ENCODE data around the gene ZNF554. TPM values are rescaled to one million over a fixed set of nuclear protein-coding genes. Genes with fewer than 3 reads are reported as not detected.

The ZNF554 gene
- total RNA-seq, 2 donors from 2014 or later, result 4.4 to 8.6 TPM

DNA sequence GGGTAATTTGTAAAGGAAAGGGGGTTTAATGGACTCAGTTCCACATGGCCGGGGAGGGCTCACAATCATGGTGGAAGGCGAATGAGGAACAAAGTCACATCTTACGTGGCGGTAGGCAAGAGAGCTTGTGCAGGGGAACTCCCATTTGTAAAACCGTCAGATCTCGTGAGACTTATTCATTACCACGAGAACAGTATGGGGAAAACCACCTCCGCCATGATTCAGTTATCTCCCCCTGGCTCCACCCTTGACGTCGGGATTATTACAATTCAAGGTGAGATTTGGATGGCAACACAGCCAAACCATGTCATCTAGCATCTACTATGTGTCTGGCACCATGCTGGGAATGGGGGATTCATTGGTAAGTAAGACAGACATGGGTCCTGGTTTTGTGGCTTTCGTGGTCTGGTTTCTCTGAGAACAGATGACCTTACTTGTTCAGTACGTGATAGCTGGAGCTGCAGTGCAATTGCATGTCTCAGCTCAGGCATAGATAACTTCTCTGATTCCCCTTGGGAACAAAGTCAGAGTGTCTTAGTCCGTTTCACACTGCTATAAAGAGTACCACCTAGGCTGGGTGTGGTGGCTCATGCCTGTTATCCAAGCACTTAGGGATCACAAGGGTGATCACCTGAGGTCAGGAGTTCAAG lies 8.3 kb downstream of the ZNF554 start:
- intact Hi-C loops (cut with DNase I), result no loop called here
- Histone ChIP-seq H3K4me1 (replicated peaks) (no peaks in the 10 kb centered on the region), H3K27me3 (replicated peaks; ENCODE audit: insufficient read depth) (no peaks in the 10 kb centered on the region), H3K36me3 (peaks cover 2 to 5% of the 10 kb centered on the region in 2 donors), H3K4me3 (no peak overlapping the region), H3K27ac (no peak overlapping the region), H3K9me3 (no peaks in the 10 kb centered on the region)
- WGBS, result 95% methylated on average over 13 of the region's 13 CpGs
- DNase-seq (ENCODE audit: low spot score), result no peak
- TF ChIP-seq, protein P1, sequence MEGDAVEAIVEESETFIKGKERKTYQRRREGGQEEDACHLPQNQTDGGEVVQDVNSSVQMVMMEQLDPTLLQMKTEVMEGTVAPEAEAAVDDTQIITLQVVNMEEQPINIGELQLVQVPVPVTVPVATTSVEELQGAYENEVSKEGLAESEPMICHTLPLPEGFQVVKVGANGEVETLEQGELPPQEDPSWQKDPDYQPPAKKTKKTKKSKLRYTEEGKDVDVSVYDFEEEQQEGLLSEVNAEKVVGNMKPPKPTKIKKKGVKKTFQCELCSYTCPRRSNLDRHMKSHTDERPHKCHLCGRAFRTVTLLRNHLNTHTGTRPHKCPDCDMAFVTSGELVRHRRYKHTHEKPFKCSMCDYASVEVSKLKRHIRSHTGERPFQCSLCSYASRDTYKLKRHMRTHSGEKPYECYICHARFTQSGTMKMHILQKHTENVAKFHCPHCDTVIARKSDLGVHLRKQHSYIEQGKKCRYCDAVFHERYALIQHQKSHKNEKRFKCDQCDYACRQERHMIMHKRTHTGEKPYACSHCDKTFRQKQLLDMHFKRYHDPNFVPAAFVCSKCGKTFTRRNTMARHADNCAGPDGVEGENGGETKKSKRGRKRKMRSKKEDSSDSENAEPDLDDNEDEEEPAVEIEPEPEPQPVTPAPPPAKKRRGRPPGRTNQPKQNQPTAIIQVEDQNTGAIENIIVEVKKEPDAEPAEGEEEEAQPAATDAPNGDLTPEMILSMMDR (IDR thresholded peaks at IDR 0.05), result no peak
- TF ChIP-seq POLR2AphosphoS5 (IDR thresholded peaks at IDR 0.05), result no peak
- no peak for TF ChIP-seq POLR2A (IDR thresholded peaks at IDR 0.05)

DNA sequence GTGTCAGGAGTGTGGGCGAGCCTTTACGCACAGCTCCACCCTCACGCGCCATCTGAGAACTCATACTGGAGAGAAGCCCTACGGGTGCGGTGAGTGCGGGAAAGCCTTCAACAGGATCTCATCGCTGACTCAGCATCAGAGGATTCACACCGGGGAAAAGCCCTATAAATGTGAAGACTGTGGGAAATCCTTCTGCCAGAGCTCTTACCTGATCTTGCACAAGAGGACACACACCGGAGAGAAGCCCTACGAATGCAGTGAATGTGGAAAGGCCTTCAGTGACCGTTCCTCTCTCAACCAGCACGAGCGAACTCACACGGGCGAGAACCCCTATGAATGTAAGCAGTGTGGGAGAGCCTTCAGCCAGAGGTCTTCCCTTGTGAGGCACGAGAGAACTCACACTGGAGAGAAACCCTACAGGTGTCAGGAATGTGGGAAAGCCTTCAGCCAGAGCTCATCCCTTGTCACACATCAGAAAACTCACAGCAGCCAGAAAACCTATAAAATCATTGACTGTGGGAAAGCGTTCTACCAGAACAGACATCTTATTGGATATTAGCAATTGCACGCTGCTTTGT lies 14.7 kb downstream of the ZNF554 start:
- H3K9me3 ChIP-seq, result no peaks in the 10 kb centered on the region
- intact Hi-C loops (cut with DNase I), result no loop called here
- WGBS, result 92% methylated on average over 19 of the region's 19 CpGs
- H3K4me1 ChIP-seq (replicated peaks), result no peaks in the 10 kb centered on the region
- DNase-seq (ENCODE audit: low spot score), result no peak
- H3K36me3 ChIP-seq, result peaks cover 11 to 19% of the 10 kb centered on the region in 2 donors
- no peak for TF ChIP-seq POLR2A (IDR thresholded peaks at IDR 0.05)
- no peak for TF ChIP-seq POLR2AphosphoS5 (IDR thresholded peaks at IDR 0.05)
- TF ChIP-seq, protein P1 (IDR thresholded peaks at IDR 0.05), result no peak
- no peak overlapping the region for H3K27ac ChIP-seq
- H3K4me3 ChIP-seq, result no peak overlapping the region
- H3K27me3 ChIP-seq (replicated peaks; ENCODE audit: insufficient read depth), result no peaks in the 10 kb centered on the region

DNA sequence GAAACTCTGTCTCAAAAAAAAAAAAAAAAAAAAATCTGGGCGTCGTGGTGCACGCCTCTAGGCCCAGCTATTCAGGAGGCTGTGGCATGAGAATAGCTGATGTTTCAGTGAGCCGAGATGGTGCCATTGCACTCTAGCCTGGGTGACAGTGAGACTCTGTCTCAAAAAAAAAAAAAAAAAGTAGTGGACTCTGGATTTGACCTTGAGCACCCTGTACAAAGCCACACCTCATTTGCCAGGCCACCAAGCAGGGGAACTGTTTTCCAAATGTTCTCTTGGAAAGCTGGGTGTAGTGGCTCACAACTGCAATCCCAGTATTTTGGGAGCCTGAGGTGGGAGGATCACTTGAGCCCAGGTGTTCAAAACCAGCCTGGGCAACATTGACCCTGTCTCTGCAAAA lies 17.8 kb downstream of the ZNF554 start:
- WGBS, result 87% methylated on average over 4 of the region's 4 CpGs
- H3K4me3 ChIP-seq, result no peak overlapping the region
- H3K9me3 ChIP-seq, result no peaks in the 10 kb centered on the region
- intact Hi-C loops (cut with DNase I), result no loop called here
- no peaks in the 10 kb centered on the region for H3K27me3 ChIP-seq (replicated peaks; ENCODE audit: insufficient read depth)
- no peak for TF ChIP-seq POLR2AphosphoS5 (IDR thresholded peaks at IDR 0.05)
- TF ChIP-seq, protein P1 (IDR thresholded peaks at IDR 0.05), result no peak
- TF ChIP-seq POLR2A (IDR thresholded peaks at IDR 0.05), result no peak
- no peak for DNase-seq (ENCODE audit: low spot score)
- no peaks in the 10 kb centered on the region for H3K4me1 ChIP-seq (replicated peaks)
- H3K27ac ChIP-seq, result no peak overlapping the region
- H3K36me3 ChIP-seq, result peaks cover 11 to 16% of the 10 kb centered on the region in 2 donors

DNA sequence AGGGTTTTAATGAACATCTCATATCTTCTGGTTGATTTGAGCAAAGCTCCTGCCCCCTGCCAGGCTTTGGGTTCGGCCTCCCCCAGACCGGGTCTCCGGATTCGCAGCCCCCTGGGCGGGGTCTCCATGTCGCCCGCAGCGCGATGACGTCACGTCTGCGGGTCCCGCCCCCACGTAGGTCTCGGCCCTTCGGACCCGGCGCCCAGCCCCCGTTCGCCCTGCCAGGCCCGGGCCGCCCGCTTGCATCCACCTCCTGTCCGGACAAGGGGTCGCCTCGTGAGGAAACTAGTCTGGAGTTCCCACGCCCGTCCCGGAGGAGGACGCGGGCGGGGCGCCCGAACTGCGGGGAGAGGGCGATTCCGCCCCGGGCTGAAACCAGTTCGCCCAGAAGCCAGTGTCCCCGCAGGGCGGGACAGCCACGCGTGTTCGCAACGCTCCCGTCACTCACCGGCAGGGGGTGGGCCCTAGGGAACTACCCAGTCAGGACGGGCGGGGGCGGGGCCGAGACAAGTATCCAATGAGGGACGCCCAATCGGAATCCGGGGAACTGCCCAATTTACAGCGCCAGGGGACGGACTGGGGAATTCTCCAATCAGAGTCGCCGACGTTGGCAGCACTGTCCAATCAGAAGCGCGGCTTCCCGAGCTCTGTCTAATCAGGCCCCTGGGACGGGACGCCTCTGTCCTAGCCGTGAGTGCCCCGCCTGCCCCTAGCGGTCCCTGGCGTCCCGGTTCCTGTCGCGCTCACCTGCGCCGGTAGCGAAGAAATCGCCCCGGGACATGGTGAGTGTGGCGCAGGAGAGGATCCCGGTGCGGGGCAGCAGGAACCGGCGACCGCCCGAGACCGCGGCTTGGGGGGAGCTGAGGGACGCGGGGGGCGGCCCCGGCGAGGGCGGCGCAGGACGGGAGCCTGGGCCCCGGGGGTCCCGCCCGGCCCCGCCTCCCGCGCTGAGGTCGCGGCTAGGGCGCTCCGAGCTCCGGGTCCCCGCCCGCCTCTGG lies 21.4 kb downstream of the ZNF554 start, which contains the start of gene ZNF555:
Gene ZNF555, plus strand, starts transcription at position 682 of the 998 bp plus-strand sequence. Its CDS starts 98 bp downstream, at position 780.
- Histone ChIP-seq H3K36me3 (no peaks in the 10 kb centered on the region), H3K9me3 (no peaks in the 10 kb centered on the region), H3K27ac (peak within 1 kb of the TSS; percentile 84 to 91), H3K4me1 (replicated peaks) (no peaks in the 10 kb centered on the region), H3K27me3 (replicated peaks; ENCODE audit: insufficient read depth) (no peaks in the 10 kb centered on the region), H3K4me3 (peak within 1 kb of the TSS; percentile 88 to 95)
- under 1% methylated on average over 71 of the region's 106 CpGs for WGBS
- DNase-seq (ENCODE audit: low spot score), result peak; percentile 100
- peak; percentile 82 for TF ChIP-seq POLR2AphosphoS5 (IDR thresholded peaks at IDR 0.05)
- TF ChIP-seq, protein P1 (IDR thresholded peaks at IDR 0.05), result peak; percentile 58 to 84 (median 70)
- peak; percentile 46 for TF ChIP-seq POLR2A (IDR thresholded peaks at IDR 0.05)
- intact Hi-C loops (cut with DNase I), result loop anchor here (5.0 kb wide), 1 partner anchor 59 kb away; the partner anchor contains the start of gene SGTA
